ENCODE measurements around the gene XYLT1.

Gene XYLT1

DNA sequence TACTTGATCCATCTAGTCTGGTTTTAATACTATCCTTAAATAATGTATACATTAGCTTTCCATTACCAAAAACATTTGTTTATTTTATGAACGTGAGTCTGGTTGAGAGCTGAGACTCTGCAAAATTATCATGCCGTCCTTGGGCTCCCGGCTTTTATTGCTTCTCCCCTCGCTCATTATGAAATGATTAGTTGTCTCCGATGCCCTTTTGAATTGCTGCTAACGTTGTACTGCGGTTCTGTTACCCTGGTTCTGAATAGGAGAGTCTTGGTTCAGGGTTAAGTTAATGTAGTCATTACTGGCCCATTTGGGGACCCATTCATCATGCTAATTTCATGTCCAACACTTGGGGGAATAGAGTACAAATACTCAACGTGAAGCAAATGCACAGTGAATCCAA is 12.8 kb downstream of the XYLT1 start:
- no peak for DNase-seq

DNA sequence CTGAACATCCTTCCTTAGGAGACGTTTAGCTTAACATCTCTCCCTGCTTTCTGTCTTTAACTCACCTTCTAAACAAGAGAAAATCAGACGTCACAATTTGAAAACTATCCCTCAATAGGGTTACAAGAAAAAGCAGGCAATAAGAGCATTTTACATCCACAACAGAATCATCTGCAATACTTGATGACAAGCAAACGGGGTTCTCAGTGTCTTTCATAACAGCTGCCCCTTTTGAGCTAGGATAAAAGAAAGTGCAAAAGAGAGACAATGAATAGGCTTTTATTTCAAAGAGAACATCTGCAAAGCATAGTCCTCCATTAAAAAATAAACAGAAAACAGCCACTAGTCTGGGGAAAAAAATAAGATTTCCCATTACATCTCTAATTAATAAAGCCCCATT is 13.2 kb downstream of the XYLT1 start:
- no peak for DNase-seq

DNA sequence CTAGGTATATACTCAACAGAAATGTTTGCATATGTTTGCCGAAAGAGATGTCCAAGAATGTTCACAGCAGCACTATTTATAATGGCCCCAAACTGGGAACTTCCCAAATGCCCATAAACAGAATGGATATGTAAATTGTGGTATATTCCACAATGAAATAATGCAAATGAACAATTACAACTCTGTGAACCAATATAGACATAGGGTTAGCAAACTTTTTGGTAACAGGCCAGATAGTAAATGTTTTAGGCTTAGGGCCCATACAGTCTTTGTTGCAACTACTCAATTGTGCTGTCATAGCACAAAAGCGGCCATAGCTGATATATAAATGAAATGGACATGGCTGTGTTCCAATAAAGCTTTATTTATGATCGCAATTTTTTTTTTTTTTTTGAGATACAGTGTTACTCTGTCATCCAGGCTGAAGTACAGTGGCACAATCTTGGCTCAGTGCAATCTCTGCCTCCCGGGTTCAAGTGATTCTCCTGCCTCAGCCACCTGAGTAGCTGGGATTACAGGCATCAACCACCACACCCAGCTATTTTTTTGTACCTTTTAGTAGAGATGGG is 16.5 kb downstream of the XYLT1 start:
- no peak for DNase-seq

DNA sequence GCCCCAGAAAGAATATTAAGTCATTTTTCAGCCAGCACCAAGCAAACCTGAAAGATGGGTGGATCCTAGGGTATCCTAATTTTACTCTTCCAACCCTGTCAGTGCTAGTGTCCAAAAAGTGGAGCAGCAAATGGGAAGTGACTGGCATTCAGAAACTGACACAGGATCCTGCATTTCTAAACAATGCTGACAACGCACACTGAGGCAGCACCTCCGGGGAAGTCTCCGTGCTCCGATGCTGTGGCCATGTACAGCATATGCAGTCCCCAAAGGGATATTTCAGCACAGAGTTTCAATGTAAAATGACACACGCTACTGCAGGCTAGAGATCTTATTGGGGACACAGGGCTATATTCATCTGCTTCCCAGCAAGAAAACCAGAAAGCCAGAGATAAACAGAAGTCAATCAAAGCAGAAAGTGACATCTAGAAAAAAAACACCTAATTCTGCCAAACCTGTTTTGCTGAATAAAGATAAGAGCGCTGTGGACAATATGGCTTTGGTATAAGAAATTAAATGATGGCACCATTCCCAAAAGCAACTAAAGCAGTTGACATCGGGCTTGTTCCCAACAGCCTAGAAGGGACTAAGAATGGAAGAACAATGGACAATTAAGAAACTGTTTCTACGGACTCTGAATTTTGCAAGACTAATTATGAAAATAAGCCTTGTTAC is 17.3 kb downstream of the XYLT1 start:
- no peak for DNase-seq

DNA sequence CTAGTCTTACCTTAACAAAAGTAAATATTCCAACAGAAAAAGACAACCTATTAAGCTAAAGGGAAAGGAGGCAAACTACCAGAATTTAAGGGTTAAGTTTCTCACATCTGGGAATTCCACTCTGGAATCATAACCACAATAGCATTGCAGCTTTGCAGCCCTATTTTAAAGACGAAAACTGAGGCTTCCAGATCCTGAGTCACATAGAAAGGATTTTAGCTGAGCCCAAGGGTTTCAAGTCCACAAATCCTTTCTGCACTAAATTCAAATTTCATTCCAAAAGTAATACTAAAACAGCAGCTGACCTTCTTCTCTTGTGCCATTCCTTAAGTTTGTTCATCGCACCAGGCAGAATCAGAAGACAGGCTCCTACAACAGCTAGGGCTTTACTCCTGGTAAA is 17.8 kb downstream of the XYLT1 start:
- no peak for DNase-seq

- peak in 1 of 2 experiments; percentile 2 for DNase-seq
Observed at GRCh38 chr16:17451843-17452242, 18.9 kb downstream of the XYLT1 start.

GRCh38 chr16:17450291-17450690 is 20.5 kb downstream of the XYLT1 start:
- no peak for DNase-seq

DNA sequence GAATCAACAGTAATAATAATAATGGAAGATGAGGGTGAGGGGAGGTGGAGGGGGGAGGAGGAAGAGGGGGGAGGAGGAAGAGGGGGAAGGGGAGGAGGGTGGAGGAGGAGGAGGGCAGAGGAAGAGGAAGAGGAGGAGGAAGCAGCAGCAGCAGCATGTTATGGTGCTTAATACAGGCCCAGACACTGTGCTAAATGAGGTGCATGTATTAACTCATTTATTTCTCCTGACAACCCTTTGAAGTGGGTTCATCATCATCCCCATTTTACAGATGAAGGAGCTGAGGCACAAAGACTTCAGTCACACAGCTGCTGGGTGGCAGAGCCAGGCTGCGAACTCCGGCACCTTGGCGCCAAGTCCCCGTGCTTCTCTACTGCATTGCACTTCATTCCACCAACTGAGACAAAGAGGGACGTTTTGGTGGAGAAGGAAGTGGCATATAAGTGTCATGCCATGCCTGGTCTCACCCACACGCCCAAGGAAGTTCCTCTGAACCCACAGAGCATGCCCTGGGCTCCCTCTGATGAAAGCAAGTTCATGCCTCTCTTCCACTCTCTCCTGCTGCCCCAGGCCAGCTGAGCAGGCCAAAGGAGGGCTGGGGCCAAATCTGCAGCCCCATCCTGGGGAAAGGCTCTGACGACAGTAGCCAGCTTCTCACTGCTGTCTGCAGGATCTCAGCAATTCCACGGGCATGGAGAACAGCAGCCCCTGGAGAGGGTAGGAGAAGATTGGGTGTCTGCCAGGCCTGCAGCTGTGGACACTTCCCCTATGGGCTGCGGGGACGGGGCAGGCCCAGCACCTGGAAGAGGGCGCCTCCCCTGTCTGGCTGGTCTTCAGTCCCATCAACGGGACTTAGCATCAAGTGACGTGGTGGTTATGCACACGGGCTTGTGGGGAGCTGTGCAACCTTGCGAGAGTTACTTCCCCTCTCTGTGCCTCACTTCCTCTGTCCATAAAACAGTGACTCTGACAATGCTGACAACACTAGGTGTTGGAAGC is 21.8 kb downstream of the XYLT1 start:
- peak; percentile 3 to 27 for DNase-seq

GRCh38 chr16:17447101-17447569 is 23.6 kb downstream of the XYLT1 start:
- DNase-seq: no peak

DNA sequence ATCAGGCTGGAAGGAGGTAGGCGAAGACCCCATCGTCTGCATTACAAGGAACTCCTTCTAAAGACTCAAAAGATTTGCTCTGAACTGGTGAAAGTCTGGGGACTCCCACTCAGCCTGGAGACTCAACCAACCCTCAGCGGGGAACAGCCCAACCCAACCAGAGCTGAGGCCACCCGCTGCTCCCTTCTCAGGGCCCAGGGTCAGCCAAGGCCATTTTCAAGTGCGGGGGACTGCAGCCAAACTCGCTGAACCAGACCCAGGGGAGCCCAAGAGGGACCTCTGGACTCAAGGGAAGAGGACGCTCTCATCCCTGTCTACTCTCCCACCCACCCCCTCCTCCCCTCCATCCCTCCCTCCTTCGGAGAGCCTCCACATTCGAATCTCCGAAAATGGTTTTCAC is 24.1 kb downstream of the XYLT1 start:
- DNase-seq: no peak

DNA sequence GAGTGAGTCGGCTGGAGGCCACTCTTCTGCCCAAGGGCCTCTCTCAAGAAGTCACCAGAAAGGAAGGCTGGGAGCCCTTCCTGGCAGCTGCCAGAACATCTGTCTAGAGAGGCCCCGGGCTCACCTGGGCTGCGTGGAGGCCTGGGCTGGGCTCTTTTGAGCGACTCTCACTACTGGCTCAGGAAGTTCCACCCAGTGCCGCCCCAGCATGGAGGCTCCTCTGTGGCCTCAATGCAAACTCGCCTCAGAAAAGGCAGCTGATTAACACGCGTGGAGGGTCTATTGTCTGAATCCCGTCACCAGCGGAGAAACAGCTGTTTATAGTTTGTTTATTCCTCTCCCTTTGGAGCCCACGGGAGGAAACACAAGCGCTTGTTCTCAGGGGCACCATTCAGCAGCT is 25.3 kb downstream of the XYLT1 start:
- DNase-seq: no peak

DNA sequence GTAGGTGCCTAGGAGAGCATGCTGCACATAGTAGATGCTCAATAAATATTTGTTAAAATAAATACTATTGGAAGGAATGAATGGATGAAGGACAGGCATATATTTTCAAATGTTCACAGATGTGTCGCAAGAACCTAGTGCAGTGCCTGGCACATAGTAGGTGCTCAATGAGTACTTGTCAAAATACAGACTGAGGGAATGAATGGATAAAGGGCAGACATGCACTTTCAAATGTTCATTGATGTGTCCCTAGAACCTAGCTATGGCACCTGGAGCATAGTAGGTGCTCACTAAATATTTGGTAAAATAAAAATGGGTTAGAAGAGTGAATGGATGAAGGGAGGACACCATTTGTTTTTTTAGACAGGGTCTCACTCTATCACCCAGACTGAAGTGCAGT is 26.1 kb downstream of the XYLT1 start:
- DNase-seq: no peak

DNA sequence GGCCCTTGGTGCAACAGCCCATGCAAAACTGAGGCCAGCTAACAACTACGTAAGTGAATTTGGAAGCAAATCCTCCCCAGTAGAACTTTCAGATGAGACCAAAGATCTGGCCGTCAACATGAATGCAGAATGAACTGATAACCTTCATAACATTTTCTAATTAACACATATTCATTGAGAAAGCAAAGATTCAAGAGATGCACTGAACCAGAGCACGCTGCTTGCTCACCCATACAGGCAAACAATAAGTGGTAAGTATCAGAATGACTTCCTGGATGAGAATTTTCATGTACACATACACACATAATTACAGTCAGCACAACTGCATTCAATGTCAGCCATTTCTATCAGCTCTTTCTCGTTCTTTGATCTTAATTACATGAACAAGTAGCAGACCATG is 30.6 kb downstream of the XYLT1 start:
- DNase-seq: no peak

GRCh38 chr16:17439580-17439979 is 31.2 kb downstream of the XYLT1 start:
- no peak for DNase-seq

DNA sequence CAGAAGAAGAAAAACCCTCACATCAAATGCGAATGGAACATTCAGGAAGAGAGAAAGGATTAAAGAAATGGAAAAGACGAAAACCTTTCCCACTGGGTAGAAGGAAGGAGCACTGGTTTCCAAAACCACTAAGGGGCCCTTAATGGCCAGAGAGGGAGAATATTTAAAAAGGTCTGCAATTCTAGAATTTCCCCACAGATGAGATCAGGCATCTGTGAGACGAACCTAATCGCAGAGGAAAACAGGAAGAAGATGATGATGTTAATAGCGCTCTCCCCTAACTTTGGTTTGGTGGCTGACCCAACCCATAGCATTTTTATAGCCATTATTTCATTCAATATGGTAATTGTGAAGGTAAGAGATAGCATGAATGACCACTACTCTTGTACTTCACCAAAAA is 32.8 kb downstream of the XYLT1 start:
- DNase-seq: no peak

GRCh38 chr16:17437127-17437720 is 33.5 kb downstream of the XYLT1 start:
- DNase-seq: no peak

DNA sequence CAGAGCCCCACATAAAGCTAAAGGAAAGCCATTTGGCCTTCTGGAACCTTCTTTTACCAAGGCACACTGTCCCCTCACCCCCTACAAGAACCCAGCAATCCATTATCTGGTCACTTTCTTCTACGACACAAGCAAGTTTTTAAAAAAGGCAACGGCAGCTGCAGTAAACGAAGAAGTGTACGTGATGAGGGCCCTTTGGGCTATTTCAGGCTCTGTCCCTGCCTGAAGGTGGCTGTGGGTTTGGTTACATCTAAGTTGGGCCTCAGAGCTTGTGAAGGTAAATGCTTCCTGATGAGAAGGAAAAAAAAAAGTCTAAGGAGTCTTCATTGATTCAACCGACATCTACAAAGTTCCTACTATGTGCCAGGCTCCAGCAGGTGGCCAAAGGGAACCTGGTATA is 35.4 kb downstream of the XYLT1 start:
- DNase-seq: no peak

GRCh38 chr16:17433577-17434451 is 36.9 kb downstream of the XYLT1 start:
- DNase-seq: no peak

GRCh38 chr16:17432901-17433576 is 37.7 kb downstream of the XYLT1 start:
- DNase-seq: no peak

GRCh38 chr16:17431968-17432625 is 38.7 kb downstream of the XYLT1 start:
- no peak for DNase-seq

- DNase-seq: no peak
Observed at GRCh38 chr16:17431012-17431411, 39.7 kb downstream of the XYLT1 start.
